Esophagus mucosa (tissue), 1 donor: Measurements from ENCODE around the gene BABAM1. TPM values are rescaled to one million over a fixed set of nuclear protein-coding genes. Genes with fewer than 3 reads are reported as not detected.
"Not testable (repeated sequence)": the region's sequence is repeated elsewhere in the genome, so short reads cannot be mapped to it uniquely, and the experiment has no call there.

Experiments
- ATAC-seq: fragments of 200-7000 bp; cut with Tn5 transposase; one replicate; pipeline ENCODE4 v1.9.1; 2020
- total RNA-seq: library from RNA; stranded (reverse); gene quantifications from one replicate; pipeline ENCODE4 v1.2.4, GENCODE V29; 2023
- donor health status: DM: yes; HTN: yes; CAD: no.

BABAM1 gene
- total RNA-seq, 1 donor from 2014 or later, result 55.8 TPM

DNA sequence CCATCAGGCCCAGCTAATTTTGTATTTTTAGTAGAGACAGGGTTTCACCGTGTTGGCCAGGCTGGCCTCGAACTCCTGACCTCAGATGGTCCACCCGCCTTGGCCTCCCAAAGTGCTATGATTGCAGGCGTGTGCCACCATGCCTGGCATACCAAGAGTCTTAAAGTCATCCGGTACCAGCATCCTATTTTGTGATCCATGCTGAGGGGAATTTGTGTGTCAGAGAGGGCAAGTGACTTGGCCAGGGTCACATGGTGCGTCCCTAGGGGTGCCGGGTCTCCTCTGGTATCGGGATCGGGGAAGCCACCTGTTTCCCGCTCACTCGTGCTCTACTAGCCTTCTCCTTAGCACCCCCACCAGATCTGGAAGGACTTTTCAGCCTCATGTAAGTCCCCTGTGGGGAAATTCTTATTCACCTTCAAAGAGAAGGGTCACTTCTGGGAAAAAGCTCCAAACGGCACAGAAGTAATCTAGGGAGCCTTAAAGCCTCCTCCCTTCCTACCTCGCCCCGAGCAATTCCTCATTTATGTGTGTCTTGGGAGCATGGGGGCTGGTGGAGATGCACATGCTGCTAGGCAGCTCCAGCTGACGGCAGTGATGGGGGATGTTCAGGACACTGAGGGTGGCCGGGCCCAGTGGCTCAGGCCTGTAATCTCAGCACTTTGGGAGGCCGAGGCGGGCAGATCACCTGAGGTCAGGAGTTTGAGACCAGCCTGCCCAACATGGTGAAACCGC, 8.4 kb downstream of the BABAM1 start:
- no peak for ATAC-seq

DNA sequence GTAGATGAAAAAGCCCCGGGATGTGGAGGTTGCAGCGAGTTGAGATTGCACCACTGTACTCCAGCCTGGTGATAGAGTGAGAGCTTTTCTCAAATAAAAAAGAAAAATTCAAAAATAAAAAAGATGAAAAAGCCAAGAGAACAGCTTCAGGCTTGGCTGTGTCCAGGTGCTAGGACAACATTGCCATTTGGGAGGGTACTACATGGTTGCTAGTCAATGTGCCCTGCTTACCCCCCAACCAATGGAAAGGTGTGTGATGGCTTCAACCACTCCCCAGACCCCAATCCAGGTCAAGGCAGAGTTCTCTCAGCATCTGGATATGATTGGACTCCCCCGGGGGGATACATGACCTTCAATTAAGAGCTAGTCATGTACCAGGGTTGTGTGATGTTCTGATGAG, 12.2 kb downstream of the BABAM1 start:
- no peak for ATAC-seq

DNA sequence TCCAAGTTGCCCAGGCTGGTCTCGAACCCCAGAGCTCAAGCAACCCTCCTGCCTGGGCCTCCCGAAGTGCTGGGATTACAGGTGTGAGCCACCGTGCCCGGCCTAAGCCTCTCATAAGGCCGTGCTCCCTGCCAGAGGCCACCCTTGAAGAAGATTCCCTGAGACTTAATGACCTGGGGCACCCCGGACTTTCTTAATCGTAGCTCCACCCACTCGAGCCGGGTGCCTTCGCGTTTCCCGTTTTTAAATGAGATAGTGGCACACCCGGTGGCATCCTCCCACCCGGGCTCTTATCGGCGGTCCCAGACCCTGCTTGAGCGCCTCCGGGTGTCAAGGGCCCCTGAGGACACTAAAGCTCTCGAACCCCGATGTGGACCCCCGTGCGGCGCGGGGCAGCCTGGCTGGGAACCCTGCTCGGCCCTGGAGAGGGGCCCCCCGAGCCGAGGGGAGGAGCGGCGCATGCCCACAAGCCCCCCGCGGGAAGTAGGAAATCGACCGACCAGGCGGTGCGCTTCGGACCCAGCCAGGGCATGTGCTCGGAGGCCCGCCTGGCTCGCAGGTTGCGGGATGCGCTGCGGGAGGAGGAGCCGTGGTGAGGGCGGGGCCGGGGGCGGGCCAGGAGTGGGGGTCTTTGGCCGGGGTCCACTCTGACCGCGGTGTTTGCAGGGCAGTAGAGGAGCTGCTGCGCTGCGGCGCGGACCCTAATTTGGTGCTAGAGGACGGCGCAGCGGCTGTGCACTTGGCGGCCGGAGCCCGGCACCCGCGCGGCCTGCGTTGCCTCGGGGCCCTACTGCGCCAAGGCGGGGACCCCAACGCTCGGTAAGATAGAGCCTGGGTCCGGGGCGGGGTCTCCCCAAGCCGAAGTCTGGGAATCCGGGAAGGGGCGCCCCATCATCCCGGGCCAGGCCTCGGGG, 14.4 kb downstream of the BABAM1 start, which contains the start of gene ANKLE1:
TSS of gene ANKLE1 (plus strand) at position 511 of the 914 bp plus-strand sequence. CDS start at position 531, 20 bp downstream.
- ATAC-seq, result peak; percentile 23

DNA sequence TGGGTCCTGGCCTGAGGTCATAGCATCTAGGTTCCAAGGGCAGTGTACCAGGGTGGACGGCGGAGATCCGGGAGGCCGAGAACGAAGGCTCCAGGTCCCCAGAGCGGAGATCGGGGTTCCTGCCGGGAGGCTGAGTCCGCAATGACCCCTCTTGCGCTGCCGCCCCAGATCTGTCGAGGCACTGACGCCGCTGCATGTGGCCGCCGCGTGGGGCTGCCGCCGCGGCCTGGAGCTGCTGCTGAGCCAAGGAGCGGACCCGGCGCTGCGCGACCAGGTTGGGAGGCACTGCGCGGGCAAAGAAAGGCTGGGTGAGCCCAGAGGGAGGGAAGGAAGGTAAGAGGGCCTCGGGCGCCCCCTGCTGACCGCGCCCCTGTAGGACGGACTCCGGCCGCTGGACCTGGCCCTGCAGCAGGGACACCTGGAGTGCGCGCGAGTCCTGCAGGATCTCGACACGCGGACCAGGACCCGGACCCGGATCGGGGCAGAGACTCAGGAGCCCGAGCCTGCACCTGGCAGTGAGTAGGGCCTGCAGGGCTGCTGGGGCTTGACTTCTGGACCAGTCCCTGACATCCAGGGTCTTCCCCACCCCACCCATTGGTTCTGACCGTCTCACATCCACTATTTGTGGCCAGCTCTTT, 15.4 kb downstream of the BABAM1 start:
- ATAC-seq, result peak; percentile 90

DNA sequence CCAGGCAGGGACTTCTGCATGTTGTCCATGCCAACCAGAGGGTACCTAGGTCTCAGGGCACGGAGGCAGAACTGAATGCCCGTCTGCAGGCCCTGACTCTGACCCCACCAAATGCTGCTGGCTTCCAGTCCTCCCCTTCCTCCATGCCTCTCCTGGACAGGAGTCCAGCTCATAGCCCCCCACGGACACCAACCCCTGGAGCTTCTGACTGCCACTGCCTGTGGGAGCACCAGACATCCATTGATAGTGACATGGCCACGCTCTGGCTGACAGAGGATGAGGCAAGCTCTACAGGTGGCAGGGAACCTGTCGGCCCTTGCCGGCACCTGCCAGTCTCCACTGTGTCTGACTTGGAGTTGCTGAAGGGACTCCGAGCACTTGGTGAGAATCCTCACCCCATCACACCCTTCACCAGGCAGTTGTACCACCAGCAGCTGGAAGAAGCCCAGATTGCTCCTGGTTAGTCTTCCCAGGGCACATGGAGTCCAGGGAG, 16.3 kb downstream of the BABAM1 start:
- ATAC-seq, result no peak

DNA sequence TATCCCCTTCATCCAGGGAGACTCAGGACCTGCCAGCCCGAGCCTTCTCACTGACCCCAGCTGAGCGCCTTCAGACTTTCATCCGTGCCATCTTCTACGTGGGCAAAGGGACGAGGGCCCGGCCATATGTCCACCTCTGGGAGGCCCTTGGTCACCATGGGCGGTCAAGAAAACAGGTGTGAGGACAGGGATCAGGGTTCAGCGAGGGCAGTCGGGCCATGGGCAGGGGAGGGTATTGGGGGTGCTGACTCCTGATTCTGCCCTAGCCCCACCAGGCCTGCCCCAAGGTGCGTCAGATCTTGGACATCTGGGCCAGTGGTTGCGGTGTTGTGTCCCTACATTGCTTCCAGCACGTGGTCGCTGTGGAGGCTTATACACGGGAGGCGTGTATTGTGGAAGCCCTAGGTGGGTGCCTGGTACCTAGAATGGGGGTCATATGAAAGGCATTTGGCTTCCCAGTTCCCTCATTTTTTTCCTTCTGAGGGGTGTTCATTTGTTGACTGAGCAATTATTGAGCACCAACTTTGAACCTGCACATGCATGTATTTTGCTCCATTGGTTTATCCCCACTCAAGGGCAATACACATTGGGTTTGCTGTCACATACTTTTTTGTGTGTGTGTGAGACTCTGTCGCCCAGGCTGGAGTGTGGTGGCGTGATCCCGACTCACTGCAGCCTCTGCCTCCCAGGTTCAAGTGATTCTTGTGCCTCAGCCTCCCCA, 18.3 kb downstream of the BABAM1 start:
- ATAC-seq, result no peak

DNA sequence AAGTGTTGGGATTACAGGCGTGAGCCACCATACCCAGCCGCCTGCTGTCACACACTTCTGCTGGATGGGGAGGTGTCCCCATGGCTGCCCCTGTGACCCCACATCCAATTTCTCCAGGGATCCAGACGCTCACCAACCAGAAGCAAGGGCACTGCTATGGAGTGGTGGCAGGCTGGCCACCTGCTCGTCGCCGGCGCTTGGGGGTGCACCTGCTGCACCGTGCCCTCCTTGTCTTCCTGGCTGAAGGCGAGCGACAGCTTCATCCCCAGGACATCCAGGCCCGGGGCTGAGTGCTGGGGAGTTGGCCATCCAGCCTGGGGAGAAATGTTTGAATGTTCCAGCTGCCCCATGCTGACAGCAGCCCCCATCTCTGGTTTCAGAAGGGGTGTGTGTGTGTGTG, 19.0 kb downstream of the BABAM1 start:
- no peak for ATAC-seq

DNA sequence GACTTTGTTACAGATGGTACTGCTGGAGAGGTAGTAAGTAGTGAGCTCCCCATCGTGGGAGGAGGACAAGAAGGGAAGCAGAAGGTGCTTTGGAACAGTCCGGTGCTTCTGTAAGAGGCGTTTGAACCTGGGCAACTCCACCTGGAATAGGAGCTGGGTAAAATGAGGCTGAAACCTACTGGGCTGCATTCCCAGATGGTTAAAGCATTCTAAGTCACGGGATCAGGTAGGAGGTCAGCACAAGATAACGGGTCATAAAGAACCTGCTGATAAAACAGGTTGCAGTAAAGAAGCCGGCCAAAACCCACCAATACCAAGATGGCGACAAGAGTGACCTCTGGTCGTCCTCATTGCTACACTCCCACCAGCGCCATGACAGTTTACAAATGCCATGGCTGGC, 19.5 kb downstream of the BABAM1 start:
- no peak for ATAC-seq

DNA sequence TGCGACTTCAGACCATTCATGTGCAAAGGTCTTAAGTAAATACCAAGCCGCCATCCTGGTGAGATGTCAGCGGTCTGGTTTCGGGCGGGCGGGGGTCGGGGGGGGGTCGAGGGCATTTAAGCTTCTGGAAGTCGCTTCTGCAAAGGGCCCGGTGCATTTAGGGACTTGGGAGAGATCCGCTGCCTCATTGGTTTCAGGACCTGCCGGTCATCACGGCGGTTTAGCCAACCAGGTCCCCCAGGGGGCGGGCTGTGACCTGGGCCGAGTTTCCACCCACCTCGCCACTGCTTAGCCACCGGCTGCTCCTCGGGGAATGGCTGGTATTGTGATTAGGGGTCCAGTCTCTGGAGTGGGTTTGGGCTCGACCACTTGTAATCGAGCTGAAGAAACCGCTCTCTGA, 22.2 kb downstream of the BABAM1 start:
- no peak for ATAC-seq

DNA sequence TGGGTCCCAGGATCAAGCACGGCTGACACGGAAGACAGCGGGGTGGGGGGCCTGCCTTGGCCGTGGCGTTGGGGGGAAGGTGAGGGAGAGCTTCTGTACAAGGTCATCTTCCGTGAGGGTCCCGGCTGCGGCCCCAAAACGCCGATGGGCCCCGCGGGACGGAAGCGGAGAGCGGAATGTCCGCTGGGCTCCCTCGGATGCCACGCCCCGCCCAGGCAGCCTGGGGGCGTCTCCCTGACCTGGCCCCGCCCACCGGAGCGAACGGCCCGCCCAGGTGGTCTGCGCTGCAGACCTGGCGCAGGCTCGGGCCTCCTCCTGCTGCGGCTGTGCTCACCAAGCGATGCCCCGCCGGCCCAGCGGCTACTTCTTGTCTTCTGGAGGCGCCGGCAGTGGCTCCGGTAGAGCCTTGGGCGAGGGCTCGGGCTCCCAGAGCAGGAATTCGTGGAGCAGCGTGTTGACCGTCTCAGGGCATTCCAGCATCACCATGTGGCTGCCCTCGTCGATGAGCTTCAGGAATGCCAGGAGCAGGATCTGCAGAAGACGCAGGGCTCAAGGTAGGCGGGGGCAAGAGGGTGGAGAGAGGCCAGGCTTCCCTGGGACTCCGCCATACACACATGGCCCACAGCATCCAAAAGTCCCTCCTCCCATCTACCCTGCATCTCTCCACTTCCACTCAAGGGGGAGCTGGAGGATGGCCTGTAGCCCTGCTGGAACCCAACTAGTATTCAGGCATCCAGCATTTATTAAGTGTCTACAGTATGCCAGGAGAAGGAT, 25.2 kb downstream of the BABAM1 start:
- ATAC-seq, result peak; percentile 90

DNA sequence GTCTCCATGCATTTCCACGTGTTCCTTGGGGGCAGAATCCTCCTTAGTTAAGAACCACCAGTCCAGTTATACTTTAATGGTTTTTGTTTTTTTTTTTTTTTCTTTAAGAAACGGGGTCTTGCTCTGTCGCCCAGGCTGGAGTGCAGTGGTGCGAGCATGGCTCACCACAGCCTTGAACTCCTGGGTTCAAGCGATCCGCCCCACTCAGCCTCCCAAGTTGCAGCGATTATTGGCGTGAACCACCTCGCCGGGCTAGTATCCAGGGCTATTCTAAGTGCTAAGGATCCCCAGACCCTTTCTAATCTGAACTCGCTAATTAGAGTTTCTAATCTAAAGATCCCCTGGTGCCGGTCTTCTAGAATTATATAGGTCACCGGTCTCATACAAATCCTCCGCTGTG, 26.4 kb downstream of the BABAM1 start:
- ATAC-seq, result no peak

DNA sequence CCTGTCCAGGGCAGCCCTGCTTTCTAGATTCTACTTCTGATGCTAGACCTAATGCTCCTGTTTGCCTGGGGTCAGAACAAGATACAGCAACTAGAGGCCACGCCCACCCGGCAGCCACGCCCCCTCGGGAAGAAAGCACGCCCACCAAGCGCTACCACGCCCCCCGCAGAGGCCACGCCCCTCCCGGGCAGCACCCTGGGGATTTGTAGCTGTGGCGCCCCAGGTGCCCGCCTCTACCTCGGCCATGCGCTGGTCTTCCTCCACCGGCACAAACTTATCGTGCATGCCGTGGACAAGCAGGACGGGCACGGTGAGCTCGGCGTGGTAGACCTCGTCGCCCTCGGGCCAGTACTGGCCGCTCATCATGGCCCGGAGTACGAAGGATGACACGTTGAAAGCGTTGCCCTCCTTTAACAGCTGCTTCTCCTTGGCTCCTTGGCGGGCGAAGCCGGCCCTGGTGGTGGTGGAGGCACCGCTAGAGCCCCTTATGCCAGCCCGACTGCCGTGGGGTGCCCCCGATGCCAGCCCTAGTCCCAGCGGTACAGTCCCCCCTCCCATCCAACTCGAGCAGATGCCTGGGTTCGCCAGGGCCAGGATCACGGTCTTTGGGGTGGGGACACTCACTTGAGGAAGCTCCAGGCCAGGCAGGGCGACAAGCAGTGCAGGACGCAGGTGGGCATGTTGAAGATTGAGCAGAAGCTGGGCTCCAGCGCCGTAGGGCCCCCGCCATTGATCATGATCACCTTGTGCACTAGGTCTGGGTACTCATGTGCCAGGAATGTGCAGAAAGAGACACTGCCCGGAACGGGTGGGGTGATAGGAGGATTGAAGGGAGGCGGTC, 27.0 kb downstream of the BABAM1 start:
- peak; percentile 17 for ATAC-seq

DNA sequence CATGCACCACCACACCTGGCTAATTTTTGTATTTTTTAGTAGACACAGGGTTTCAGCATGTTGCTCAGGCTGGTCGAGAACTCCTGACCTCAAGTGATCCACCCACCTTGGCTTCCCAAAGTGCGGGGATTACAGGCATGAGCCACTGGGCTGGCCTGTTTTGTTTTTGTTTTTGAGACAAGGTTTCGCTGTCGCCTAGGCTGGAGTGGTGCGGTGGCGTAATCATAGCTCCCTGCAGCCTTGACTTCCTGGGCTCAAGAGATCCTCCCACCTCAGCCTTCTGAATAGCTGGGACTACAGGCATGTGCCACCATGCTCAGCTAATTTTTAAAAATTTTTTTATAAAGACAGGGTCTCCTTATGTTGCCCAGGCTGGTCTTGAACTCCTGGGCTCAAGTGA, 28.3 kb downstream of the BABAM1 start:
- ATAC-seq, result not testable (repeated sequence)

DNA sequence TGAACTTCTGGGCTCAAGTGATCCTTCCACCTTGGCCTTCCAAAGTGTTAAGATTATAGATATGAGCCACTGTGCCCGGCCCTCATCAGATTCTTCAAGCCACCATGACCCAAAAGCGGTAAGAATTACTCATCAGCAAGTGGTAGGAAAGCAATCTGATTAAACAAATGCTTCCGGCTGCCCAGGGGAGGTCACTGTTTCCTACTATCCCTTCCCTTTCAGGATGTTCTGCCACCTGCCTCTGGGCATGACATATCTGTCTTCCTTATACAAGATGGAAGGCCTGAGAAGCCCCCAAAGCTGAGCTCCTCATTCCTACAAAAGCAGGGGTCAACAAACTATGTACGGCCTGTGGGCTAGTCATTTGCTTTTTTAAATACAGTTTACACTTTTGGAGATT, 29.0 kb downstream of the BABAM1 start:
- ATAC-seq, result peak; percentile 5

DNA sequence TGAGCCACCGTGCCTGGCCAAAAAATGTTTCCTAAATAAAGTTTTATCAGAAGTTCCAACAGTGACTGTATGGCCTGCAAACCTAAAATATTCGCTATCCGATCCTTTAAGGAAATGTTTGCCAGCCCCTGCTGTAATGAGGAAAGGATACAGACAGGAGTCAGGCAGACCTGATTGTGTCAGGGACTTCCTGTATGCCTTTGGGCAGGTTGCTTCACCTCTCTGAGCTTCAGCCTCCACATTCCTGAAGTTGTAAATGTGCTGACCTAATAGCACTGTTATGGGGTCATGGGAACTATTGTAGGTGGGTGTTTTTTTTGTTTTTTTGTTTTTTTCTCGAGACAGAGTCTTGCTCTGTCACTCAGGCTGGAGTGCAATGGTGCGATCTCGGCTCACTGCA, 29.7 kb downstream of the BABAM1 start:
- ATAC-seq, result no peak

DNA sequence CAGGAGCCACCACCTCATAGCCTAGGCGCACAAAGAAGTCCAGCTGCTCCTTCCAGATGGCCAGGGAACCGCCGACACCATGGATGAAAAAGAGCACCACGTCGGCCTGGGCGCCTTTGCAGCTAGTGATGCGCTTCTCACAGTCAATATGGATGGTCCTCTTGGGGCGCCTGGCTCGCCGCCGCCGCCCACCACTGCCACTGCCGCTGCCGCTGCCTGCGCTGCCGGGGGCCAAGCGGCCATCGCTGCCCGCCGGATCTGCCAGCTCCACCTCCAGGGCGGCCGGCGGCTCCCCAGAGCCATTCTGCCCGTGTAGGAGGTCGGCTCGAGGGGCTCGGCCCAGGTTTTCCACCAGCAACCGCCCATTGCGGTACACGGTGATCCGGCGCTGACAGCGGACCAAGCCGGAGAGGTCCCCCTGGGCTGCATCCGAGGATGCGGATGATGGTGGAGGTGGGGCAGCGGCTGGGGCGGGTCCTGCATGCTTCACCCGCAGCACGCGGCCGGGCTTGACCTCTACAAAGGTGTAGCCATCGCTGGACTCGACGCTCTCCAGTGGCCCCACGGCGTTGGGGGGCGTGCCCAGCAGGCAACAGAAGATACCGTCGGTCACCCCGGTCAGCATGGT, 33.9 kb downstream of the BABAM1 start:
- ATAC-seq, result no peak

DNA sequence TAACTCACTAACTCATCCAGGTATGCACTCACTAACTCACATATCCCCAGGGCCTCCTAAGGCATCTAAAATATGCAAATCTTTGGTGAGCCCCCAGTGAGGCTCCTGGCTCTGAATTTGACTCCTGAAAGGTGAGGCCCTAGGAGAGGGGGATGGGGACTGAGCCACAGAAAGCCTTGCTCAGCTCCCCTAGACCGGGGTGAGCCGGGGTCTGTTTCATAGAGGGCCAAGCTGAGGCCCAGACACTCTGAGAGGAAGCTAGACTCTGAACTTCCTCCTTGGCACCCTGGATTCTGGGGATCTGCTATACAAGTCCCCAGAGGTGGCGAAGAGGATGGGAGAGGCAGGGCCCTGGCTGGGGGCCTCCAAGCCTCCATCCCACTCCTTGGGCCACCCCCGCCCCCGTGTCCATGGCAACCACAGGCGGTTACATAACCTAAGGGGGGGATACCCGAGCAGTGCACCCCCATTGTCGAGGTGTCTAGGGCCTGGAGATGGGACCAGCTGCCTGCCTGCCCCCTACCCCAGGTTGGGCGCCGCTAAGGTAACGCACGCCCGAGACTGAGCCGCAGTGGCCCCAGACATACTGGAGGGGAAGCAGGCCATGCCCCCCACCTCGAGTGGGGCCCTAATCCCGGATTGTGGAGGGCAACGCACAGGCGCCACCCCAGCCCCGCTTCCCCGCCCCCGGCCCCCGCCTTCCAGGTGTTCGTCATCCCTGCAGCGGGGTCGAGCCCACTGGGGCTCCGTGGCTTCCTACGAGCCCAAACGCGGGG, 35.3 kb downstream of the BABAM1 start:
- ATAC-seq, result no peak

DNA sequence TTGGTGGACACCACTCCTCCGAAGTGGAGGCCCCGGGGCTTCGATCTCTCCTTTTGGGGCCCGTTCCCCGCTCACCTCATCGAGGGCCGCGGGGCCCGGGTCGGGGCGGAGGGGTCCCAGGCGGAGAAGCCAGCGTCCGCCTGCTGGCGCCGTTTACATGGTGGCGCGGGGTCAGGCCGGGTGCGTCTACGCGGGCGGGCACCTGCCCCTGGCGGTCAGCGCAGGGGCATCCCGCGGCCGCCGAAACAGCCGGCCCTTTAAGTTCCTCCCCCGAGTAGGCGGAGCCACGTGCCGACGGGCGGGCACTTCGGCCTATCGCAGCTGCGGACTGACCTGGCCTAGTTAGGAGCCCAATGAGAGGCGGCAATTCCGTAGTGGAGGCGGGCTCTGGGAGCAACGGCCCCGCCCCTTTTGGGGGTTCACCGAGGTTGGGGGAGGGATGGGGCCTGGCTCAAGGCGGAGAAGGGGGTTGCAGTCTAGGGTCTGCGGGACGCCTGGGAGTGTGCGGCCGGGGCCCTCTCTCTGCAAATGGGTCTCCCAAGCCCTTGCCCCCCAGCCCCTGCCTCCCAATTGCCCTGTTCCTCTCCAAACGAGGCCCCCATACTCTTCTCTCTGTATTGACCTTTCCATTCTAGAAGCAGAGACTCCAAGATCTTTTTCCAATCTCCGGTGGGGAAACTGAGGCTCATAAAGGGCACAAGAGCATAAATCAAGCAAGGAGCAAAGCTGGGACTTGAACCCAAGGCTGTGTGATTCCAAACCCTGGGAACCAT, 36.1 kb downstream of the BABAM1 start, which contains the start of gene ABHD8:
TSS of gene ABHD8 (minus strand) at position 259 of the 773 bp plus-strand sequence. CDS start 1,809 bp downstream, outside the sequence.
- peak; percentile 71 for ATAC-seq
